SK-N-SH (cell line): ENCODE results near the gene LRMDA. TPM values are rescaled to one million over a fixed set of nuclear protein-coding genes. Genes with fewer than 3 reads are reported as not detected.

Experiments
- CTCF ChIA-PET: fragments of 300-600, 350-600 bp; formaldehyde crosslinking; extraction: SDS; loops from one replicate; lab custom pipeline; 2021; lab: Yijun Ruan, JAX
- POLR2A ChIA-PET: fragments of 350-600 bp; sonication (Branson Sonifier 250); formaldehyde crosslinking; extraction: SDS; loops from one replicate; lab custom pipeline; 2020; ENCODE audit warnings: antibody characterized with exemption, inconsistent platforms; lab: Yijun Ruan, JAX
- DNase-seq: peaks from one replicate; pipeline ENCODE4 v3.0.0; 2012
- H2AFZ ChIP-seq: fragments of 200-600 bp; sonication (generic); 2 replicates; pipeline ENCODE4 v1.8.1; 2016; ENCODE audit warnings: antibody characterized with exemption, mild to moderate bottlenecking, low read depth
- H3F3A ChIP-seq: fragments of 200-600 bp; sonication (generic); replicated peaks from 2 replicates; pipeline ENCODE3; 2016; ENCODE audit warnings: antibody characterized with exemption, mild to moderate bottlenecking; ENCODE audit not compliant: insufficient read depth
- H3K27ac ChIP-seq, 2 experiments: fragments of 200-500 bp in 1 of 2; fragments of 200-600 bp in 1 of 2; sonication (Bioruptor generic) in 1 of 2; sonication (generic), shearing (Covaris generic) in 1 of 2; 2 replicates each; pipeline versions ENCODE4 v1.5.1 to v1.6.1; 2014 to 2016; ENCODE audit warnings: low read depth in 2 of 2, inconsistent platforms in 1 of 2, low read length in 1 of 2, mild to moderate bottlenecking in 1 of 2, mixed read lengths in 1 of 2
- H3K27me3 ChIP-seq: fragments of 200-600 bp; sonication (generic), shearing (Covaris generic); 2 replicates; pipeline ENCODE4 v1.6.1; 2016; ENCODE audit warnings: mixed run types; ENCODE audit not compliant: insufficient read depth
- H3K36me3 ChIP-seq, 2 experiments: fragments of 200-500 bp in 1 of 2; fragments of 200-600 bp in 1 of 2; sonication (Bioruptor generic) in 1 of 2; sonication (generic) in 1 of 2; replicated peaks in 1 of 2; 2 replicates each; pipeline versions ENCODE3 to v1.5.1; 2014 to 2016; ENCODE audit warnings: low read length in 1 of 2, mild to moderate bottlenecking in 1 of 2; ENCODE audit not compliant: insufficient read depth in 2 of 2, control insufficient read depth in 1 of 2
- H3K4me1 ChIP-seq, 2 experiments: fragments of 200-500 bp in 1 of 2; fragments of 200-600 bp in 1 of 2; sonication (Bioruptor generic) in 1 of 2; sonication (generic), shearing (Covaris generic) in 1 of 2; 2 replicates each; pipeline versions ENCODE4 v1.5.1 to v1.6.1; 2014 to 2016; ENCODE audit warnings: low read depth in 1 of 2, low read length in 1 of 2, mixed run types in 1 of 2; ENCODE audit not compliant: insufficient read depth in 2 of 2, control insufficient read depth in 1 of 2
- H3K4me2 ChIP-seq: fragments of 200-600 bp; sonication (generic), shearing (Covaris generic); 2 replicates; pipeline ENCODE4 v1.6.1; 2017; ENCODE audit warnings: mixed run types
- H3K4me3 ChIP-seq, 2 experiments: fragments of 200-500 bp in 1 of 2; fragments of 200-600 bp in 1 of 2; sonication (Bioruptor generic) in 1 of 2; sonication (generic), shearing (Covaris generic) in 1 of 2; 2 replicates each; pipeline versions ENCODE4 v1.5.1 to v1.8.1; 2014 to 2016; ENCODE audit warnings: low read depth in 2 of 2, inconsistent platforms in 1 of 2, low read length in 1 of 2, mild to moderate bottlenecking in 1 of 2, mixed read lengths in 1 of 2, moderate library complexity in 1 of 2
- H3K79me2 ChIP-seq: fragments of 200-600 bp; sonication (generic); 2 replicates; pipeline ENCODE4 v1.8.1; 2017; ENCODE audit warnings: mild to moderate bottlenecking; ENCODE audit not compliant: insufficient read depth
- H3K9ac ChIP-seq: fragments of 200-600 bp; sonication (generic); 2 replicates; pipeline ENCODE4 v1.6.1; 2017; ENCODE audit warnings: mixed run types
- H3K9me2 ChIP-seq: fragments of 200-600 bp; sonication (generic); 2 replicates; pipeline ENCODE4 v1.6.1; 2017; ENCODE audit warnings: mixed run types
- H3K9me3 ChIP-seq: fragments of 200-600 bp; sonication (generic); 2 replicates; pipeline ENCODE4 v1.6.1; 2017; ENCODE audit warnings: mixed run types, mild to moderate bottlenecking, moderate library complexity
- H4K20me1 ChIP-seq: fragments of 200-600 bp; sonication (generic); 2 replicates; pipeline ENCODE4 v1.6.1; 2017; ENCODE audit warnings: mild to moderate bottlenecking, mixed run types; ENCODE audit not compliant: insufficient read depth
- EZH2phosphoT487 ChIP-seq: fragments of 200-600 bp; sonication (generic); IDR thresholded peaks from 2 replicates; pipeline ENCODE4 v1.6.1; 2017; ENCODE audit warnings: low read depth, mixed run types, mild to moderate bottlenecking, antibody characterized with exemption, moderate library complexity, borderline replicate concordance
- FOXJ3 ChIP-seq: sonication (generic); formaldehyde crosslinking; IDR thresholded peaks from 2 replicates; pipeline ENCODE4 v1.5.1; 2020; ENCODE audit warnings: mild to moderate bottlenecking, missing genetic modification reagents
- JUND ChIP-seq: IDR thresholded peaks from 2 replicates; pipeline ENCODE4 v1.4.0; 2012
- MEF2A ChIP-seq: IDR thresholded peaks from 2 replicates; pipeline ENCODE4 v1.4.0; 2012; ENCODE audit warnings: low read depth, borderline replicate concordance
- RAD21 ChIP-seq: IDR thresholded peaks from 2 replicates; pipeline ENCODE4 v1.6.1; 2012; ENCODE audit warnings: mild to moderate bottlenecking, low read length
- REST ChIP-seq: IDR thresholded peaks from 2 replicates; pipeline ENCODE4 v1.6.1; 2012; ENCODE audit warnings: mild to moderate bottlenecking, low read depth, low read length, moderate library complexity
- SIN3A ChIP-seq: IDR thresholded peaks from 2 replicates; pipeline ENCODE4 v1.6.1; 2012; ENCODE audit warnings: low read depth, mild to moderate bottlenecking, low read length, moderate library complexity, borderline replicate concordance
- SMC3 ChIP-seq: IDR thresholded peaks from 2 replicates; pipeline ENCODE4 v1.6.1; 2012; ENCODE audit warnings: low read depth, low read length, improper control_type of control experiment
- TEAD4 ChIP-seq: IDR thresholded peaks from 2 replicates; pipeline ENCODE4 v1.4.0; 2012; ENCODE audit warnings: mild to moderate bottlenecking, borderline replicate concordance; ENCODE audit not compliant: insufficient read depth
- USF2 ChIP-seq: fragments of 150-350 bp; IDR thresholded peaks from 2 replicates; pipeline ENCODE4 v1.6.1; 2017; ENCODE audit warnings: antibody characterized with exemption, low read length, low read depth, borderline replicate concordance
- WGBS: methylation state at CpG from one replicate; pipeline ENCODE4 v1.1.6; 2017; ENCODE audit warnings: low lambda C conversion rate; 5-methylcytosine and 5-hydroxymethylcytosine counted together
- polyA plus RNA-seq, 3 experiments: library from polyadenylated mRNA; depleted of rRNA; stranded (reverse); fragments of >200 nt; gene quantifications; 2 replicates each; pipeline ENCODE4 v1.2.3, GENCODE V29; 2012
- TF ChIP-seq, protein P1 (sequence below): IDR thresholded peaks from 2 replicates; pipeline ENCODE4 v1.4.0; 2012; ENCODE audit warnings: low read depth
- TF ChIP-seq, protein P2 (sequence below): fragments of 200-600 bp; sonication (generic); IDR thresholded peaks from 2 replicates; pipeline ENCODE4 v1.6.1; 2017; ENCODE audit warnings: antibody characterized with exemption, mild to moderate bottlenecking, moderate library complexity

LRMDA gene
- polyA plus RNA-seq, 1 of the 3 experiments (the other 2 are of a cell fraction) = 0.95 TPM

DNA sequence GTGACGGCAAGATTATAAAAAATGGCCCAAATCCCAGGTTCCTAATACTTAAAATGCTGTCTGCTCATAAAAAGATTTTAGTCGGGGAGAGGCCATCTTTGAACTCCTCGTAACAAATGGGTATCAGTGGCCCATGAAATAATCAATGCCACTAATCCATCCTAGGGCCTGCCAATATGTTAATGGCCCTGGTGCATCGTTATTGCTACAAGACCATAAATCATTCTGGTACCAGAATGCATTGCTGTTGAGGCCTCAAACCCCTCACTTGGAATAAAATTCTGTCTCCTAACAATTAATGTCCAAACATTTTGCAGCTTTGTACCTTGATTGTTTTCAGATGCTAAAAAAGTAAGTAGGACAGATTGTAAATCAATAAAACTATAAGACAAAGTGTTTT, 290.6 kb downstream of the LRMDA start:
- Histone ChIP-seq H3F3A (no peaks in the 10 kb centered on the region), H3K9me3 (no peaks in the 10 kb centered on the region), H2AFZ (no peak overlapping the region), H3K9ac (no peak overlapping the region), H3K4me1 (no peaks in the 10 kb centered on the region), H3K27ac (no peak overlapping the region), H3K36me3 (no peaks in the 10 kb centered on the region), H3K79me2 (no peaks in the 10 kb centered on the region), H4K20me1 (no peaks in the 10 kb centered on the region), H3K9me2 (no peaks in the 10 kb centered on the region), H3K27me3 (no peaks in the 10 kb centered on the region; the same call in 1 of the 2 replicates), H3K4me3 (no peak overlapping the region), H3K4me2 (no peak overlapping the region)
- POLR2A ChIA-PET = no interaction called here
- WGBS = 66% methylated on average over 4 of the region's 4 CpGs
- no peak for DNase-seq
- CTCF ChIA-PET = no interaction called here
- TF ChIP-seq SMC3 (no peak), REST (no peak), USF2 (no peak), EZH2phosphoT487 (no peak), RAD21 (no peak), SIN3A (no peak), TEAD4 (no peak), JUND (no peak), MEF2A (no peak), FOXJ3 (no peak)
- TF ChIP-seq, protein P1, sequence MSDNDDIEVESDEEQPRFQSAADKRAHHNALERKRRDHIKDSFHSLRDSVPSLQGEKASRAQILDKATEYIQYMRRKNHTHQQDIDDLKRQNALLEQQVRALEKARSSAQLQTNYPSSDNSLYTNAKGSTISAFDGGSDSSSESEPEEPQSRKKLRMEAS = no peak
- TF ChIP-seq, protein P2, sequence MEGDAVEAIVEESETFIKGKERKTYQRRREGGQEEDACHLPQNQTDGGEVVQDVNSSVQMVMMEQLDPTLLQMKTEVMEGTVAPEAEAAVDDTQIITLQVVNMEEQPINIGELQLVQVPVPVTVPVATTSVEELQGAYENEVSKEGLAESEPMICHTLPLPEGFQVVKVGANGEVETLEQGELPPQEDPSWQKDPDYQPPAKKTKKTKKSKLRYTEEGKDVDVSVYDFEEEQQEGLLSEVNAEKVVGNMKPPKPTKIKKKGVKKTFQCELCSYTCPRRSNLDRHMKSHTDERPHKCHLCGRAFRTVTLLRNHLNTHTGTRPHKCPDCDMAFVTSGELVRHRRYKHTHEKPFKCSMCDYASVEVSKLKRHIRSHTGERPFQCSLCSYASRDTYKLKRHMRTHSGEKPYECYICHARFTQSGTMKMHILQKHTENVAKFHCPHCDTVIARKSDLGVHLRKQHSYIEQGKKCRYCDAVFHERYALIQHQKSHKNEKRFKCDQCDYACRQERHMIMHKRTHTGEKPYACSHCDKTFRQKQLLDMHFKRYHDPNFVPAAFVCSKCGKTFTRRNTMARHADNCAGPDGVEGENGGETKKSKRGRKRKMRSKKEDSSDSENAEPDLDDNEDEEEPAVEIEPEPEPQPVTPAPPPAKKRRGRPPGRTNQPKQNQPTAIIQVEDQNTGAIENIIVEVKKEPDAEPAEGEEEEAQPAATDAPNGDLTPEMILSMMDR = no peak
